Measurements from ENCODE around the gene PGRMC2.

PGRMC2 gene

DNA sequence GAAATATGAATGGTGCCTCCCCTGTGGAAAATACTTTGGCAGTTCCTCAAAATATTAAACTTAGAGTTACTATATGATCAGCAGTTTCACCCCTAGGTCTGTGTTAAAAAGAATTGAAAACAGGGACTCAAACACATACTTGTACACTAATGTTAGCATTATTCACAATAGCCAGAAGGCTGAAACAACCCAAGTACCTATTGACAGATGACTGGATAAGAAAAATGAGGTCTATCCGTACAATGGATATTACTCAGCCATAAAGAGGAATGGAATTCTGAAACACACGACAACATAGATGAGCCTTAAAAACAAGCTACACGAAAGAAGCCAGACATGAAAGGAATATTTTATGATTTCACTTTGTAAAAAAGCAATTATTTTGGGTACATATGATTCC, 54.9 kb downstream of the PGRMC2 start (continued):
- TF ChIP-seq, protein P1, sequence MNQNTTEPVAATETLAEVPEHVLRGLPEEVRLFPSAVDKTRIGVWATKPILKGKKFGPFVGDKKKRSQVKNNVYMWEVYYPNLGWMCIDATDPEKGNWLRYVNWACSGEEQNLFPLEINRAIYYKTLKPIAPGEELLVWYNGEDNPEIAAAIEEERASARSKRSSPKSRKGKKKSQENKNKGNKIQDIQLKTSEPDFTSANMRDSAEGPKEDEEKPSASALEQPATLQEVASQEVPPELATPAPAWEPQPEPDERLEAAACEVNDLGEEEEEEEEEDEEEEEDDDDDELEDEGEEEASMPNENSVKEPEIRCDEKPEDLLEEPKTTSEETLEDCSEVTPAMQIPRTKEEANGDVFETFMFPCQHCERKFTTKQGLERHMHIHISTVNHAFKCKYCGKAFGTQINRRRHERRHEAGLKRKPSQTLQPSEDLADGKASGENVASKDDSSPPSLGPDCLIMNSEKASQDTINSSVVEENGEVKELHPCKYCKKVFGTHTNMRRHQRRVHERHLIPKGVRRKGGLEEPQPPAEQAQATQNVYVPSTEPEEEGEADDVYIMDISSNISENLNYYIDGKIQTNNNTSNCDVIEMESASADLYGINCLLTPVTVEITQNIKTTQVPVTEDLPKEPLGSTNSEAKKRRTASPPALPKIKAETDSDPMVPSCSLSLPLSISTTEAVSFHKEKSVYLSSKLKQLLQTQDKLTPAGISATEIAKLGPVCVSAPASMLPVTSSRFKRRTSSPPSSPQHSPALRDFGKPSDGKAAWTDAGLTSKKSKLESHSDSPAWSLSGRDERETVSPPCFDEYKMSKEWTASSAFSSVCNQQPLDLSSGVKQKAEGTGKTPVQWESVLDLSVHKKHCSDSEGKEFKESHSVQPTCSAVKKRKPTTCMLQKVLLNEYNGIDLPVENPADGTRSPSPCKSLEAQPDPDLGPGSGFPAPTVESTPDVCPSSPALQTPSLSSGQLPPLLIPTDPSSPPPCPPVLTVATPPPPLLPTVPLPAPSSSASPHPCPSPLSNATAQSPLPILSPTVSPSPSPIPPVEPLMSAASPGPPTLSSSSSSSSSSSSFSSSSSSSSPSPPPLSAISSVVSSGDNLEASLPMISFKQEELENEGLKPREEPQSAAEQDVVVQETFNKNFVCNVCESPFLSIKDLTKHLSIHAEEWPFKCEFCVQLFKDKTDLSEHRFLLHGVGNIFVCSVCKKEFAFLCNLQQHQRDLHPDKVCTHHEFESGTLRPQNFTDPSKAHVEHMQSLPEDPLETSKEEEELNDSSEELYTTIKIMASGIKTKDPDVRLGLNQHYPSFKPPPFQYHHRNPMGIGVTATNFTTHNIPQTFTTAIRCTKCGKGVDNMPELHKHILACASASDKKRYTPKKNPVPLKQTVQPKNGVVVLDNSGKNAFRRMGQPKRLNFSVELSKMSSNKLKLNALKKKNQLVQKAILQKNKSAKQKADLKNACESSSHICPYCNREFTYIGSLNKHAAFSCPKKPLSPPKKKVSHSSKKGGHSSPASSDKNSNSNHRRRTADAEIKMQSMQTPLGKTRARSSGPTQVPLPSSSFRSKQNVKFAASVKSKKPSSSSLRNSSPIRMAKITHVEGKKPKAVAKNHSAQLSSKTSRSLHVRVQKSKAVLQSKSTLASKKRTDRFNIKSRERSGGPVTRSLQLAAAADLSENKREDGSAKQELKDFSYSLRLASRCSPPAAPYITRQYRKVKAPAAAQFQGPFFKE (tag by site-specific recombination; IDR thresholded peaks at IDR 0.05; ENCODE audit: borderline replicate concordance): no peak
- no peak for TF ChIP-seq ZNF239 (tag by site-specific recombination; IDR thresholded peaks at IDR 0.05)
- no peak for TF ChIP-seq ZNF623 (tag by site-specific recombination; IDR thresholded peaks at IDR 0.05)
- TF ChIP-seq ZNF654 (tag by site-specific recombination; IDR thresholded peaks at IDR 0.05; ENCODE audit: low read depth): no peak
- TF ChIP-seq ZNF707 (tag by site-specific recombination; IDR thresholded peaks at IDR 0.05): no peak
- TF ChIP-seq, protein P2, sequence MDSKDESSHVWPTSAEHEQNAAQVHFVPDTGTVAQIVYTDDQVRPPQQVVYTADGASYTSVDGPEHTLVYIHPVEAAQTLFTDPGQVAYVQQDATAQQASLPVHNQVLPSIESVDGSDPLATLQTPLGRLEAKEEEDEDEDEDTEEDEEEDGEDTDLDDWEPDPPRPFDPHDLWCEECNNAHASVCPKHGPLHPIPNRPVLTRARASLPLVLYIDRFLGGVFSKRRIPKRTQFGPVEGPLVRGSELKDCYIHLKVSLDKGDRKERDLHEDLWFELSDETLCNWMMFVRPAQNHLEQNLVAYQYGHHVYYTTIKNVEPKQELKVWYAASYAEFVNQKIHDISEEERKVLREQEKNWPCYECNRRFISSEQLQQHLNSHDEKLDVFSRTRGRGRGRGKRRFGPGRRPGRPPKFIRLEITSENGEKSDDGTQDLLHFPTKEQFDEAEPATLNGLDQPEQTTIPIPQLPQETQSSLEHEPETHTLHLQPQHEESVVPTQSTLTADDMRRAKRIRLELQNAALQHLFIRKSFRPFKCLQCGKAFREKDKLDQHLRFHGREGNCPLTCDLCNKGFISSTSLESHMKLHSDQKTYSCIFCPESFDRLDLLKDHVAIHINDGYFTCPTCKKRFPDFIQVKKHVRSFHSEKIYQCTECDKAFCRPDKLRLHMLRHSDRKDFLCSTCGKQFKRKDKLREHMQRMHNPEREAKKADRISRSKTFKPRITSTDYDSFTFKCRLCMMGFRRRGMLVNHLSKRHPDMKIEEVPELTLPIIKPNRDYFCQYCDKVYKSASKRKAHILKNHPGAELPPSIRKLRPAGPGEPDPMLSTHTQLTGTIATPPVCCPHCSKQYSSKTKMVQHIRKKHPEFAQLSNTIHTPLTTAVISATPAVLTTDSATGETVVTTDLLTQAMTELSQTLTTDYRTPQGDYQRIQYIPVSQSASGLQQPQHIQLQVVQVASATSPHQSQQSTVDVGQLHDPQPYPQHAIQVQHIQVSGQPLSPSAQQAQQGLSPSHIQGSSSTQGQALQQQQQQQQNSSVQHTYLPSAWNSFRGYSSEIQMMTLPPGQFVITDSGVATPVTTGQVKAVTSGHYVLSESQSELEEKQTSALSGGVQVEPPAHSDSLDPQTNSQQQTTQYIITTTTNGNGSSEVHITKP (tag by site-specific recombination; IDR thresholded peaks at IDR 0.05): no peak
- TF ChIP-seq MYNN (tag by site-specific recombination; IDR thresholded peaks at IDR 0.05; ENCODE audit: borderline replicate concordance): no peak
- TF ChIP-seq ZNF138 (tag by site-specific recombination; IDR thresholded peaks at IDR 0.05; ENCODE audit: borderline replicate concordance): no peak
- no peak for TF ChIP-seq ZNF624 (tag by site-specific recombination; IDR thresholded peaks at IDR 0.05)
- TF ChIP-seq KLF1 (tag by site-specific recombination; IDR thresholded peaks at IDR 0.05): no peak
- no peak for TF ChIP-seq KLF16 (tag by site-specific recombination; IDR thresholded peaks at IDR 0.05)
- TF ChIP-seq, protein P3, sequence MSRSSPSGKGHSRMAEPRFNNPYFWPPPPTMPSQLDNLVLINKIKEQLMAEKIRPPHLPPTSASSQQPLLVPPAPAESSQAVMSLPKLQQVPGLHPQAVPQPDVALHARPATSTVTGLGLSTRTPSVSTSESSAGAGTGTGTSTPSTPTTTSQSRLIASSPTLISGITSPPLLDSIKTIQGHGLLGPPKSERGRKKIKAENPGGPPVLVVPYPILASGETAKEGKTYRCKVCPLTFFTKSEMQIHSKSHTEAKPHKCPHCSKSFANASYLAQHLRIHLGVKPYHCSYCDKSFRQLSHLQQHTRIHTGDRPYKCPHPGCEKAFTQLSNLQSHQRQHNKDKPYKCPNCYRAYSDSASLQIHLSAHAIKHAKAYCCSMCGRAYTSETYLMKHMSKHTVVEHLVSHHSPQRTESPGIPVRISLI (tag by site-specific recombination; IDR thresholded peaks at IDR 0.05): no peak
- TF ChIP-seq IKZF3 (tag by site-specific recombination; IDR thresholded peaks at IDR 0.05): no peak
- TF ChIP-seq ZNF223 (tag by site-specific recombination; IDR thresholded peaks at IDR 0.05): no peak
- TF ChIP-seq, protein P4, sequence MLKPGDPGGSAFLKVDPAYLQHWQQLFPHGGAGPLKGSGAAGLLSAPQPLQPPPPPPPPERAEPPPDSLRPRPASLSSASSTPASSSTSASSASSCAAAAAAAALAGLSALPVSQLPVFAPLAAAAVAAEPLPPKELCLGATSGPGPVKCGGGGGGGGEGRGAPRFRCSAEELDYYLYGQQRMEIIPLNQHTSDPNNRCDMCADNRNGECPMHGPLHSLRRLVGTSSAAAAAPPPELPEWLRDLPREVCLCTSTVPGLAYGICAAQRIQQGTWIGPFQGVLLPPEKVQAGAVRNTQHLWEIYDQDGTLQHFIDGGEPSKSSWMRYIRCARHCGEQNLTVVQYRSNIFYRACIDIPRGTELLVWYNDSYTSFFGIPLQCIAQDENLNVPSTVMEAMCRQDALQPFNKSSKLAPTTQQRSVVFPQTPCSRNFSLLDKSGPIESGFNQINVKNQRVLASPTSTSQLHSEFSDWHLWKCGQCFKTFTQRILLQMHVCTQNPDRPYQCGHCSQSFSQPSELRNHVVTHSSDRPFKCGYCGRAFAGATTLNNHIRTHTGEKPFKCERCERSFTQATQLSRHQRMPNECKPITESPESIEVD (tag by site-specific recombination; IDR thresholded peaks at IDR 0.05): no peak
- TF ChIP-seq ZNF529 (tag by site-specific recombination; IDR thresholded peaks at IDR 0.05; ENCODE audit: insufficient replicate concordance): no peak
- no peak for TF ChIP-seq ZNF248 (tag by site-specific recombination; IDR thresholded peaks at IDR 0.05)
